Right ventricle myocardium inferior (tissue), 1 donor: ENCODE results near the gene CCER1. TPM values are rescaled to one million over a fixed set of nuclear protein-coding genes. Genes with fewer than 3 reads are reported as not detected.

Experiments
- ATAC-seq: fragments of 200-7000 bp; cut with Tn5 transposase; one replicate; pipeline ENCODE4 v1.9.1; 2020; ENCODE audit warnings: mild to moderate bottlenecking, moderate library complexity
- DNase-seq: peaks from one replicate; pipeline ENCODE4 v3.0.0; 2021; ENCODE audit errors: missing footprints
- intact Hi-C: fragments of 100-400 bp; cut with DNase I; formaldehyde crosslinking; loops from one replicate; pipeline ENCODE4 v1.11.0; 2022
- total RNA-seq: library from RNA; stranded (reverse); fragmentation: NEBNext Ultra II Directional; extraction: Animal tissue kit (Norgen Biotek cat#: 25700); gene quantifications from one replicate; pipeline ENCODE4 v1.2.1, GENCODE V29; 2021
- donor health status: DM: no; HTN: yes; CAD: no; lungs with severe emphysema.

The CCER1 gene
- total RNA-seq, 1 donor from 2014 or later: not detected

- intact Hi-C loops: no loop called here
- DNase-seq (no peak), ATAC-seq (no peak)
Observed at GRCh38 chr12:90938451-90938850, 16.5 kb downstream of the CCER1 start.

- ATAC-seq (no peak), DNase-seq (no peak)
- intact Hi-C loops: no loop called here
Observed at GRCh38 chr12:90937651-90938050, 17.3 kb downstream of the CCER1 start.

GRCh38 chr12:90936230-90937005 lies 18.6 kb downstream of the CCER1 start:
- intact Hi-C loops: no loop called here
- no peak for ATAC-seq
- DNase-seq: no peak

- intact Hi-C loops: no loop called here
- ATAC-seq (no peak), DNase-seq (no peak)
Observed at GRCh38 chr12:90925562-90925961, 29.4 kb downstream of the CCER1 start.

GRCh38 chr12:90924406-90924805 lies 30.6 kb downstream of the CCER1 start:
- intact Hi-C loops: no loop called here
- no peak for ATAC-seq
- no peak for DNase-seq

- no peak for DNase-seq
- intact Hi-C loops: no loop called here
- no peak for ATAC-seq
Observed at GRCh38 chr12:90922145-90922627, 32.8 kb downstream of the CCER1 start.

- intact Hi-C loops: no loop called here
Observed at GRCh38 chr12:90921536-90921935, 33.4 kb downstream of the CCER1 start.

GRCh38 chr12:90920222-90920621 lies 34.8 kb downstream of the CCER1 start:
- DNase-seq (no peak), ATAC-seq (no peak)
- intact Hi-C loops: no loop called here

More at GRCh38 chr12:90921536-90921935, 33.4 kb downstream of the CCER1 start:
- no peak for DNase-seq
- no peak for ATAC-seq

GRCh38 chr12:90917431-90917830 lies 37.5 kb downstream of the CCER1 start:
- intact Hi-C loops: no loop called here
- ATAC-seq (no peak), DNase-seq (no peak)

GRCh38 chr12:90916516-90916915 lies 38.5 kb downstream of the CCER1 start:
- DNase-seq (no peak), ATAC-seq (no peak)
- intact Hi-C loops: no loop called here

GRCh38 chr12:90915353-90915752 lies 39.6 kb downstream of the CCER1 start:
- no peak for ATAC-seq
- intact Hi-C loops: no loop called here
- no peak for DNase-seq

- DNase-seq (no peak), ATAC-seq (no peak)
- intact Hi-C loops: no loop called here
Observed at GRCh38 chr12:90910958-90911357, 44.0 kb downstream of the CCER1 start.

GRCh38 chr12:90909069-90909770 lies 45.8 kb downstream of the CCER1 start:
- no peak for DNase-seq
- intact Hi-C loops: loop anchor here (2.0 kb wide), 1 partner anchor 214 kb away; no protein-coding TSS in a partner anchor
- ATAC-seq: no peak

GRCh38 chr12:90908465-90908864 lies 46.5 kb downstream of the CCER1 start:
- intact Hi-C loops: loop anchor here (2.0 kb wide), 1 partner anchor 214 kb away; no protein-coding TSS in a partner anchor
- ATAC-seq (no peak), DNase-seq (no peak)

GRCh38 chr12:90905691-90906370 lies 49.1 kb downstream of the CCER1 start:
- intact Hi-C loops: no loop called here
- DNase-seq (no peak), ATAC-seq (no peak)

- DNase-seq (no peak), ATAC-seq (no peak)
- intact Hi-C loops: no loop called here
Observed at GRCh38 chr12:90902596-90902995, 52.4 kb downstream of the CCER1 start.
